Fibroblast of mammary gland (primary cell): ENCODE data around the gene ALDH8A1.
"Not testable (repeated sequence)": the region's sequence is repeated elsewhere in the genome, so short reads cannot be mapped to it uniquely, and the experiment has no call there.

ENCODE experiments used
- DNase-seq: peaks from one replicate; pipeline ENCODE4 v3.0.0-alpha.2; 2010; ENCODE audit warnings: low read depth
- H3K4me3 ChIP-seq: 2 replicates; pipeline ENCODE4 v1.5.1; 2011; ENCODE audit warnings: low read depth, mild to moderate bottlenecking, low read length, moderate library complexity; ENCODE audit not compliant: control insufficient read depth
- CTCF ChIP-seq: conservative IDR thresholded peaks from 2 replicates; pipeline ENCODE4 v1.5.1; 2011; ENCODE audit warnings: low read depth, low read length, inconsistent platforms; ENCODE audit not compliant: control insufficient read depth, insufficient read depth

The ALDH8A1 gene

GRCh38 chr6:134908906-134909516 lies 40.9 kb downstream of the ALDH8A1 start:
- H3K4me3 ChIP-seq: peak overlapping the region; percentile 24

DNA sequence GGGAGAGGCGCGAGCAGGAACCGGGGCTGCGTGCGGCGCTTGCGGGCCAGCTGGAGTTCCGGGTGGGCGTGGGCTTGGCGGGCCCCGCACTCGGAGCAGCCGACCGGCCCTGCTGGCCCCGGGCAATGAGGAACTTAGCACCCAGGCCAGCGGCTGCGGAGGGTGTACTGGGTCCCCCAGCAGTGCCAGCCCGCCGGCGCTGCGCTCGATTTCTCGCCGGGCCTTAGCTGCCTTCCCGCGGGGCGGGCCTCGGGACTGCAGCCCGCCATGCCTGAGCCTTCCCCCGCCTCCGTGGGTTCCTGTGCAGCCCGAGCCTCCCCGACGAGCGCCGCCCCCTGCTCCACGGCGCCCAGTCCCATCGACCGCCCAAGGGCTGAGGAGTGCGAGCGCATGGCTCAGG lies 45.2 kb downstream of the ALDH8A1 start:
- H3K4me3 ChIP-seq, DNase-seq: not testable (repeated sequence)

More at GRCh38 chr6:134908906-134909516, 40.9 kb downstream of the ALDH8A1 start:
- TF ChIP-seq CTCF: no peak
- peak; percentile 100 for DNase-seq

DNA sequence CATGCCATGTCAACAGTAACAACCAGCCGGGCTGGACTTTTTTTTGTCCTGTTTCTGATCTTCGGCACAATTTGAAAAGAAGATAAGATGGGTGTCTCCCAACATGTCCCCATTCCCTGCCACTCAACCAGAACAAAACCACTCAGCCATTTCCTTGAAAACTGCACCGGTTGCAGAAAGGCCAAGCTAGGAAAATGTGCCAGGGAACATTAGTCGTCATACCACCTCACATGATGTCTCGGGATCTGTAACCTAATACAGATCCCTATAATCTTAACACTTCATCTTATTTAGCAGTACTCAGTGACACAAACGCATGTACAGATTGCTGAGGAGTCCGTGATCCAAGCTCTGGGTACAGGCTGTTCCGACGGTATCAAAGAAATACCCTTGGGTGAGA lies 46.5 kb downstream of the ALDH8A1 start:
- no peak overlapping the region for H3K4me3 ChIP-seq
- TF ChIP-seq CTCF: no peak
- peak; percentile 64 for DNase-seq

DNA sequence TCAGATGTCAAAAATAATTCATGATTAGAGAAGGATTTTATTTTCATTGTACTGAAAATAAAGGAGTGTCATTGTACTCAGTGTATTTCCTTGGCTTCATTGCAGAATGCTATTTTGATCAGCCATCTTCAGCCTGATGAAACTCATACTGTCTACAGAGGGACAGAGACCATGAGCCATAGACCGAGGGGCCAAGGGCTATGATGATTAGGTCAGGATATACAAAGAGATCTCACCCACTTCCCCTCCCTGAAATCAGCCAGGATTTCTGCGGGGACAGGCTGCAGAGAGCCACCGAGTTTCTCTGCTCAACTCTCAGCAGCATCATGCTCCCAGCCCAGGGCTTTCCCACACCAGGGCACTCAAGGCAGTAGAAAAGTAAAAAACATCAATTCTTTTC lies 47.0 kb downstream of the ALDH8A1 start:
- TF ChIP-seq CTCF: no peak
- no peak overlapping the region for H3K4me3 ChIP-seq
- no peak for DNase-seq

DNA sequence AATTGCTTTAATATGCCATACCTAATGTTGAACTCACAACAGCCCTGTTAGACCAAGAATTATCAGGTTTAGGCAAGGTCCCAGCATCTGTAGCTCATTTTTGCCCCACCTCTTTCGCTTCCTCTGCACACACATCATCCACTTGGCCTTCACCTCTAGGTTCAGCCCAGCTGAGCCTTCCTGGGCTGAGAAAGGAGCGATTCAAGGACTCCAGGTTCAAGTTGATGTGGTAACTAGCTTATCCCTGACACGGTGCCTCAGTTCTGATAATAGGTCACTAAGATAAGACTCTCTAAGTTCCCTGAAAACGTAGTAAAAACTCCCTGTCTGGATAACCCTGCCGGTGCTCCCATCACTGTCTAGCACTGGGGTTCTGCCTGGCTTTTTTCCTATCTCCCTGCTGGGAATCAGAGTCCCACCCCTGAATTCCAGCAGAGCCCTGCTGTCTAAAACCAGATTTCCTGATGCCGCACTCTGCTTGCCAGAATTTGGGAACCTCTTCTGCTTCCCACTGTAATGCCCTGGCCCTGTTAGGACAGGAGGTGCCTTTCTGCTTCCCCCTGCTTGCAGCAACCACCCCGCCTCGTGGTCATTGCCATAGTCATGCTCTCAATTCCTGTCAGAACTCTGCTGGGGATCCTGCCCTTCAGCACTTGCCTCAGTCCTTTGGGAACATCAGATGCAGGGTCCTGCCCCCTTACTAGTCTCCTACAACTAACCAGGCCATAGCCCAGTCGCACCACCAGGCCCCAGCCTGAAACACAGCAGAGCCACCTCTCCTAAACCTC lies 47.6 kb downstream of the ALDH8A1 start:
- no peak overlapping the region for H3K4me3 ChIP-seq
- peak; percentile 55 for DNase-seq
- TF ChIP-seq CTCF: no peak

DNA sequence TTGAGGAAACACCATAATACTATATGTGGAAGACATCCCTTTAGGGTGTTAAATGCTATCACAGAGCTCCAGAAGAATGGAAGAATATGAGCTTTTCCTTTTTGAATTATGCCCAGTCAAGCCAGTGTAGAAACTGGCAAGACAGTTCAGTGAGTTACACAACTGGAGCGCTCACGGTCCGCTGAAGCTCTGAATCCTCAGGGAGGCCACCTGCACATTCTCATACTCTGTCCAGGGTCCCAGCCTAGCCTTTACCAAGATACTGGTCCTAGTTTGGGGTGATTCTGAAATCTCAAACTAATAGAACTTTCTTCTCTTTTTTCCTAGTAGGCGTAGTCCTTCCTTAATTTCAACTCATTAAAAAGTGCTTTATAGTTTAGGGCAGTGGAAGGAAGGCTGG lies 51.3 kb downstream of the ALDH8A1 start:
- H3K4me3 ChIP-seq: no peak overlapping the region
- no peak for DNase-seq

GRCh38 chr6:134898166-134898565 lies 51.7 kb downstream of the ALDH8A1 start:
- not testable (repeated sequence) for H3K4me3 ChIP-seq, DNase-seq

More for the DNA sequence above, 51.3 kb downstream of the ALDH8A1 start:
- TF ChIP-seq CTCF: no peak
